WI38 (cell line): ENCODE results near the gene GPR161.

Experiments
- H3K4me3 ChIP-seq: 2 replicates; pipeline ENCODE4 v1.5.1; 2011; ENCODE audit warnings: low read depth, mild to moderate bottlenecking, control low read depth, low read length
- TF ChIP-seq, protein P1 (sequence below): IDR thresholded peaks from 2 replicates; pipeline ENCODE4 v1.5.1; 2012; ENCODE audit warnings: low read depth, mild to moderate bottlenecking, control low read depth, low read length

GPR161 gene

DNA sequence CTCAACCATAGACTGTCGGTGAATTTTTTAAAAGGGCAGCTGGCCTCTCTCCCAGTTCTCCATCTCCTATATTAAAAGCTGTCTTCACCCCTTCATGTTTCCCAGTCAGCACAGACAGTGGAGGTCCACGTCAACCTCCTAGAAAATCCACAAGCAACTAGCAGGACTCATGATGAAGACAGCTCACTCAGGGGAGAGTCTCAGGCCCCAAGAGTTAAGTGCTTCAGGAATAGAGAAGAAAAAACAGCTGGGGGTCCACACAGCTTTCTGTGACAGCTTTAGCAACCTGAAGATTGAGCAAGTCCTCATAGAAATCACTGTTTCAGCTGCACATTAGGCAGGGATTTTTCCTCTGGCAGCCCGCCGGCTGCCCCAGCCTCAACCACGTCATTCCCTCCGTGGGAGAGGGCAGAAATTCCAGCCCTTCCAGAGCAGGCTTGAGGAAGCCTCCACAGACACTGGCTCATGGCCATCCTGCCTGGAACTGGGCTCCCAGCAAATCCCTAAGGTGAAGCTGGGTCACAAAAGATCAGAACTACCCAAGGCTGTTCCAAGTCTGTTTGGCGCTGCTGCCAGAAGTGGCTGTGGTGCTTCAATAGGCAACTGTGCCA, 15.2 kb downstream of the GPR161 start:
- TF ChIP-seq, protein P1, sequence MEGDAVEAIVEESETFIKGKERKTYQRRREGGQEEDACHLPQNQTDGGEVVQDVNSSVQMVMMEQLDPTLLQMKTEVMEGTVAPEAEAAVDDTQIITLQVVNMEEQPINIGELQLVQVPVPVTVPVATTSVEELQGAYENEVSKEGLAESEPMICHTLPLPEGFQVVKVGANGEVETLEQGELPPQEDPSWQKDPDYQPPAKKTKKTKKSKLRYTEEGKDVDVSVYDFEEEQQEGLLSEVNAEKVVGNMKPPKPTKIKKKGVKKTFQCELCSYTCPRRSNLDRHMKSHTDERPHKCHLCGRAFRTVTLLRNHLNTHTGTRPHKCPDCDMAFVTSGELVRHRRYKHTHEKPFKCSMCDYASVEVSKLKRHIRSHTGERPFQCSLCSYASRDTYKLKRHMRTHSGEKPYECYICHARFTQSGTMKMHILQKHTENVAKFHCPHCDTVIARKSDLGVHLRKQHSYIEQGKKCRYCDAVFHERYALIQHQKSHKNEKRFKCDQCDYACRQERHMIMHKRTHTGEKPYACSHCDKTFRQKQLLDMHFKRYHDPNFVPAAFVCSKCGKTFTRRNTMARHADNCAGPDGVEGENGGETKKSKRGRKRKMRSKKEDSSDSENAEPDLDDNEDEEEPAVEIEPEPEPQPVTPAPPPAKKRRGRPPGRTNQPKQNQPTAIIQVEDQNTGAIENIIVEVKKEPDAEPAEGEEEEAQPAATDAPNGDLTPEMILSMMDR: no peak
- H3K4me3 ChIP-seq: no peak overlapping the region

DNA sequence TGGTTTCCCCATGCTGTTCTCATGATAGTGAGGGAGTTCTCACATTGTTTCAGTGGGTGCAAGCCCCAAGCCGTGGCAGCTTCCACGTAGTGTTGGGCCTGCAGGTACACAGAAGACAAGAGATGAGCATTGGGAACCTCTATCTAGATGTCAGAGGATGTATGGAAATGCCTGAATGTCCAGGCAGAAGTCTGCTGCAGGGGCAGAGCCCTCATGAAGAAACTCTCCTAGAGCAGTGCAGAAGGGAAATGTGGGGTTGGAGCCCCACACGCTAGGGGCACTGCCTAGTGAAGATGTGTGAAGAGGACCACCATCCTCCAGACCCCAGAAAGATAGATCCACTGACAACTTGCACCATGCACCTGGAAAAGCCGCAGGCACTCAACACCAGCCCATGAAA, 17.0 kb downstream of the GPR161 start:
- H3K4me3 ChIP-seq: no peak overlapping the region
- TF ChIP-seq, protein P1: no peak

DNA sequence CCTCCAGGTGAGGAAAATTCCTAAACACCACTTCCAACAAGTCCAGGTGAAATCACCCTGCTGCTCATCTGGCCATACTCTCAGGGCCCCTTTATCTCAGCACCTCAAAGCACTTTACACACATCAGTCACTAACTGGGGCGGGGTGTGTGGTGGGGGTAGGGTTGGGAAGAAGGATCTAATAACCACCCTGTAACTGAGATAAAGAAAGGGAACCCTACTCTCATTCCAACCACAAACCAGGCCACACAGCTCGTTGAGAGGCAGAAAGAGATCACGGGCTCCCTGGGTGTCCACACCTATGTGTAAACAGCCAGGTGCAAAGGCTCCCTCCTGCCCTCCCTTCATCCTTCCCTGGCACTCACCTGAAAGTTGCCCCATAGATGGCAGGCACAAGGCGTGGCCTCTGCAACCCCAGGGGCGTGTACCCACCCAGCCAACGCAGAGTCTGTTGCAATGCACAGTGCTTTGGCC, 20.4 kb downstream of the GPR161 start:
- TF ChIP-seq, protein P1: no peak
- H3K4me3 ChIP-seq: no peak overlapping the region

DNA sequence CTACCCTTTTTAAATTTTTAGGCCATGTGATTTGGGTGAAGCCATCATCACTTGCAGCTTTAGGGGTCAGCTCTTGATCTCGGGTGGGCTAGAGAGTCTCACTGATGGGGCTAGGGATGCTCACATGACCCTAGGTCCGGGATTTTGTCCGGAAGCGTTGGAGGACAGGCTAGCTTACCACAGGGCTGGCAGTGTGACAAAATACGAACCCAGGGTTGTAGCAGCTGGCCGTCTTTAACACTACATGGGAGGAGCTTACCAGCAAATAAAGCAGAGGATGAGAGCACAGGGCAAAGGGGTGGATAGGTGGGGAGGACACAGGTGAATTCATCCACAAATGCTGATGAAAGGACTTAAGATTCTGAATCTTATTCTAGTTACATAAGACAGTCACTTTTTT, 21.9 kb downstream of the GPR161 start:
- H3K4me3 ChIP-seq: no peak overlapping the region
- TF ChIP-seq, protein P1: no peak

DNA sequence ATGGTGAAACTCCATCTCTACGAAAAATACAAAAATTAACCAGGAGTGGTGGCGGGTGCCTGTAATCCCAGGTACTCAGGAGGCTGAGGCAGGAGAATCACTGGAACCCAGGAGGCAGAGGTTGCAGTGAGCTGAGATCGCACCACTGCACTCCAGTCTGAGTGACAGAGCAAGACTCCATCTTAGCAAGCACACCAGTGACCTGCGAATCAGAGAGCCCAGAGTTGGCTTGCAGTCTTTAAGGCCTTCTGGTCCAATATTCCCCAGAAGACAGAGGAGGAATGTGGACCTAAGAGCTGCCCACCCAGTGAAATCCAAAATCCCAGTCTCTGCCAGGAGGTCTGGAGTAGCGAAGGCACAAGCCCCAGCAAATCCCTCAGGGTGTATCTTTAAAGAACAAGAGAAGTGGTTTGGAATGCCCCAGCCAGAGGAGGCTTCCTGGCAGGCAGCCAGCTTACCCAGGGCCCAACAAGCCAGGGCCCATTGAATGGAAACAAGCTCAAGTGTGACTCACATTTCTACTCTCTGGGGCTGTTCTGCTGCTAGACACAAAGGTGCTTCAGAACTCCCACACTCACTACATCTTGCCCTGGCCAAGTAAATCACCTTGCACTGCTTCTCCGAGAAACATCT, 23.9 kb downstream of the GPR161 start:
- TF ChIP-seq, protein P1: no peak
- H3K4me3 ChIP-seq: no peak overlapping the region

DNA sequence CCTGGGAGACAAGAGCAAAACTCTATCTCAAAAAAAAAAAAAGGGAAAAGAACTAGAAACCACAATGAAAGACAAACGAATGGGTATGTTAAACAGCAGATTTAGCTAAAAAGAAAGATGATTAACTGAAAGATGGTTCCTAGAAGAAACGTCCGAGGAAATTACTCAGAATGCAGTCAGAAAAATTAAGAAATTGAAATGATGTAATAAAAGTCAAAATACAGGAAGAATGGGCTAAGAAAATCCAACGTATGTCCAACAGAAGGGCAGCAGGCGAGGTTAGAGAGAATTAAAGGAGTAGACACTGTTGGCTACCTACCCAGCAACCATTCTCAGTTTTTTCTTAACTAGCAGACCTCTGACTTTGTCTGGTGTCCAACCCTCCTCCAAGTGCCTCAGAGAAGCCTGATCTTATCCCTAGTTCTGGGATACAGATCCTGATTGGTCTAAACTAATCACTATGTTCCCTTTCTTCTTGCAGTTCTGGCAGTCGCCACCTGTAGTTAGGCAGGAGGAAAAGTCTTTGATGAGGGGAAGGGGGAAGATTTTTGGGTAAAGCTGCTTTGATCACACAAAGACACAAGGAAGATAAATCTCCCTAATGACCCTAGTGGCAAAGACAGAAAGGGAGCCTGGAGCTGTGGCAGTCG, 25.7 kb downstream of the GPR161 start:
- H3K4me3 ChIP-seq: no peak overlapping the region
- TF ChIP-seq, protein P1: no peak

DNA sequence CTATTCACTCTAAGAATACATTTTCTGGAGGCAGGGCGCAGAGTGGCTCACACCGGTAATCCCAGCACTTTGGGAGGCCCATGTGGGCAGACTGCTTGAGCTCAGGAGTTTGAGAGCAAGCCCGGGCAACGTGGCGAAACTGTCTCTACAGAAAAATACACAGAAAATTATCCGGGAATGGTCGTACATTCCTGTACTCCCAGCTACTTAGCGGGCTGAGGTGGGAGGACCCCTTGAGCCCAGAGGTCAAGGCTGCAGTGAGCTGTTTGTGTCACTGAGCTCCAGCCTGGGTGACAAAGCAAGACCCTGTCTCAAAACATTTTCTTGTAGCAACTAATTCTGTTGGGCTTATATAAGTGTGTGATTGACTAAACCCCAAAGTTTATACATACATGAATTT, 30.5 kb downstream of the GPR161 start:
- H3K4me3 ChIP-seq: no peak overlapping the region
- TF ChIP-seq, protein P1: no peak
